22Rv1 (cell line): ENCODE data around the gene ETV4.

ENCODE experiments used
- H3K27ac ChIP-seq: fragments of 450-650 bp; 2 replicates; pipeline ENCODE4 v1.5.1; 2017
- ZFX ChIP-seq: fragments of 450-650 bp; IDR thresholded peaks from 2 replicates; pipeline ENCODE4 v1.6.1; 2017; ENCODE audit warnings: antibody characterized with exemption, borderline replicate concordance
- TF ChIP-seq, protein P1 (sequence below): fragments of 450-650 bp; IDR thresholded peaks from 2 replicates; pipeline ENCODE4 v1.5.1; 2017; ENCODE audit warnings: mild to moderate bottlenecking

ETV4 gene

GRCh38 chr17:43578404-43578698 lies 32.2 kb upstream of the ETV4 start:
- H3K27ac ChIP-seq = no peak overlapping the region
- TF ChIP-seq ZFX = no peak
- TF ChIP-seq, protein P1, sequence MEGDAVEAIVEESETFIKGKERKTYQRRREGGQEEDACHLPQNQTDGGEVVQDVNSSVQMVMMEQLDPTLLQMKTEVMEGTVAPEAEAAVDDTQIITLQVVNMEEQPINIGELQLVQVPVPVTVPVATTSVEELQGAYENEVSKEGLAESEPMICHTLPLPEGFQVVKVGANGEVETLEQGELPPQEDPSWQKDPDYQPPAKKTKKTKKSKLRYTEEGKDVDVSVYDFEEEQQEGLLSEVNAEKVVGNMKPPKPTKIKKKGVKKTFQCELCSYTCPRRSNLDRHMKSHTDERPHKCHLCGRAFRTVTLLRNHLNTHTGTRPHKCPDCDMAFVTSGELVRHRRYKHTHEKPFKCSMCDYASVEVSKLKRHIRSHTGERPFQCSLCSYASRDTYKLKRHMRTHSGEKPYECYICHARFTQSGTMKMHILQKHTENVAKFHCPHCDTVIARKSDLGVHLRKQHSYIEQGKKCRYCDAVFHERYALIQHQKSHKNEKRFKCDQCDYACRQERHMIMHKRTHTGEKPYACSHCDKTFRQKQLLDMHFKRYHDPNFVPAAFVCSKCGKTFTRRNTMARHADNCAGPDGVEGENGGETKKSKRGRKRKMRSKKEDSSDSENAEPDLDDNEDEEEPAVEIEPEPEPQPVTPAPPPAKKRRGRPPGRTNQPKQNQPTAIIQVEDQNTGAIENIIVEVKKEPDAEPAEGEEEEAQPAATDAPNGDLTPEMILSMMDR = no peak

DNA sequence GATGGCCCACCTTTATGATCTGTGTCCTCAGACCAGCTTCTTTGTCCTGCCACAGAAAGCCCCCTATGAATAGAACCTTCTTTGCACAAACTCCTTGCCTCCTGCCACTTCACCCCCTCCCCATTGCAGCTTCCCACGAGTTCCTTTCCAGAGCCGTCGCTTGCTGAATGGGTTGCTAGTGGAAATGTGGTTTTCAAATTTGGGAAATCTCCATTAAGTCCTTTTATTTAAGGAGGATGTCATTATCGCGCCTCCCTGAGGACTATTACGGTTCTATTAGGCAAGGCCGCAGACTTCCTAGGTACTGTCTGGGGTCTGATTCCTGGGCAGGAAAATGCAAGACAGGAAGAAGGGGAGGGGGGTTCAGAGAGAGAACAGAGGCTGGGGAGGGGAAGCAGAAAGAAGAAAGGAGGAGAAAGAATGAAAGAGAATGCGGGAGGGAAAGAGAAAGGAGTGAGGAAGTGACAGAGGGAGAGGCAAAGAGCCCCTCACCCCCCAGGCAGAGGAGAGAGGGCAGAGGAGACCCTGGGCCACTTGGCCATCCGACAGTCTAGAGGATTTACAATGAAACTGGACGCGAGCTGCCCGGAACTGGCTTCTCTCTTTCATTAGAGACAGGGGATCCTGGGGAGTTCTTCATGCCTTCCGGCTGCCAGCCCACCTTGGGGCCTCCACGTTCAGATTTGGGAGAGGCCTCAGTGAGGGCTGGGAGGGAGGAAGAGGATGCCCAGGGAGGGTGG lies 31.7 kb upstream of the ETV4 start:
- no peak for TF ChIP-seq ZFX
- TF ChIP-seq, protein P1 = no peak
- no peak overlapping the region for H3K27ac ChIP-seq

- no peak overlapping the region for H3K27ac ChIP-seq
- no peak for TF ChIP-seq ZFX
- TF ChIP-seq, protein P1 = peak; percentile 84
These were observed 30.6 kb upstream of the ETV4 start for GRCh38 chr17:43576563-43577229.

- no peak for TF ChIP-seq ZFX
- TF ChIP-seq, protein P1 = no peak
- no peak overlapping the region for H3K27ac ChIP-seq
These were observed 28.9 kb upstream of the ETV4 start for GRCh38 chr17:43574896-43575525.

DNA sequence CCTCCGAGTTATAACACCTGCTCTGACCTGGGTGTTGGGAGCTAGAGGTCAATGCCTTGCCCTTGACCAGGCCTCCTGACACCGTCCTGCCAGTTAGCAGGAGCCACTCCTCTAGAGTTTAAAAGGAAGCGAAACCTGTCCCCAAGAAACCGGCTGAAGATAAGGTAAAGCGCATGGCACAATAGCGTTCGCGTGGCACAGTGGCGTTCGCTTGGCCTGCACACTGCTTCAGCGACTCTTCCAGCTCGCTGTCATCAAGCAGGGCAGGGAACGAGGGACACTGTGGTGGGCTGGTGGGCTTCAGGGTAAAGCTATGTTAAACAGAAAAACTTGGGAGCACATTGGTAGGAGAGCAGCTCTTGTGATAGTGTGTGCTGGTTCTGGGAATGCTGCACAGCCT lies 28.2 kb upstream of the ETV4 start:
- TF ChIP-seq ZFX = no peak
- TF ChIP-seq, protein P1 = no peak
- H3K27ac ChIP-seq = no peak overlapping the region

GRCh38 chr17:43573579-43574321 lies 27.6 kb upstream of the ETV4 start:
- no peak for TF ChIP-seq ZFX
- TF ChIP-seq, protein P1 = no peak
- no peak overlapping the region for H3K27ac ChIP-seq
